Hepatocyte (in vitro differentiated cells): Measurements from ENCODE around the gene TUBA3E.

ENCODE experiments used
- CTCF ChIP-seq: fragments of 200-600 bp; sonication (generic); IDR thresholded peaks from 2 replicates; pipeline ENCODE4 v1.5.1; 2016; ENCODE audit warnings: antibody characterized with exemption, mild to moderate bottlenecking; ENCODE audit not compliant: poor library complexity
- EZH2 ChIP-seq: fragments of 200-600 bp; sonication (generic); IDR thresholded peaks from 2 replicates; pipeline ENCODE4 v1.6.1; 2016; ENCODE audit warnings: antibody characterized with exemption, mild to moderate bottlenecking, borderline replicate concordance

GRCh38 chr2:130198343-130198742, at the start of gene TUBA3E:
- TF ChIP-seq CTCF (no peak), EZH2 (no peak)
